CD4-positive, alpha-beta T cell (primary cell): Measurements from ENCODE around the gene ATP1A4. TPM values are rescaled to one million over a fixed set of nuclear protein-coding genes. Genes with fewer than 3 reads are reported as not detected.

Experiments
- ATAC-seq: fragments of 200-7000 bp; cut with Tn5 transposase; one replicate; pipeline ENCODE4 v1.10.0; 2022; ENCODE audit warnings: mild to moderate bottlenecking; ENCODE audit not compliant: poor library complexity
- CTCF ChIA-PET: fragments of 350-600 bp; sonication (Branson Sonifier 250); formaldehyde crosslinking; loops from one replicate; lab custom pipeline; 2021; ENCODE audit warnings: antibody characterized with exemption, inconsistent platforms; lab: Charles Lee
- POLR2A ChIA-PET: fragments of 350-600 bp; sonication (Branson Sonifier 250); formaldehyde crosslinking; loops from one replicate; lab custom pipeline; 2021; ENCODE audit warnings: antibody characterized with exemption, inconsistent platforms; lab: Charles Lee
- DNase-seq, 14 experiments: peaks; one replicate each; pipeline ENCODE4 v3.0.0-alpha.2; 2013 to 2020; ENCODE audit warnings: mixed read lengths in 2 of 14
- H3K27ac ChIP-seq, 2 donors: one replicate each; pipeline versions ENCODE4 v1.5.1 to v1.7.0; 2013; ENCODE audit warnings: low read length in 2 of 2, low read depth in 1 of 2, mild to moderate bottlenecking in 1 of 2
- H3K27me3 ChIP-seq, 2 experiments: 1 replicate in 1 of 2; 2 replicates in 1 of 2; pipeline versions ENCODE4 v1.6.1 to v1.7.0; 2013; ENCODE audit warnings: low read length in 2 of 2, control low read depth in 1 of 2, mild to moderate bottlenecking in 1 of 2, moderate library complexity in 1 of 2; ENCODE audit not compliant: insufficient read depth in 2 of 2, control insufficient read depth in 1 of 2
- H3K36me3 ChIP-seq: one replicate; pipeline ENCODE4 v1.6.1; 2013; ENCODE audit warnings: low read length, control low read depth; ENCODE audit not compliant: insufficient read depth
- H3K4me1 ChIP-seq: one replicate; pipeline ENCODE4 v1.6.1; 2013; ENCODE audit warnings: low read length, control low read depth; ENCODE audit not compliant: insufficient read depth
- H3K4me3 ChIP-seq: one replicate; pipeline ENCODE4 v1.5.1; 2013; ENCODE audit warnings: mild to moderate bottlenecking, low read length, moderate library complexity
- H3K9me3 ChIP-seq, 2 experiments: 1 replicate in 1 of 2; 2 replicates in 1 of 2; pipeline versions ENCODE4 v1.6.1 to v1.7.0; 2013; ENCODE audit warnings: low read length in 2 of 2, mild to moderate bottlenecking in 2 of 2, control low read depth in 1 of 2, moderate library complexity in 1 of 2; ENCODE audit not compliant: control insufficient read depth in 1 of 2, insufficient read depth in 1 of 2
- H3K27ac Mint-ChIP-seq: one replicate; pipeline ENCODE4 v1.8.0; 2020; ENCODE audit warnings: mixed read lengths
- H3K27me3 Mint-ChIP-seq: one replicate; pipeline ENCODE4 v1.8.0; 2021; ENCODE audit warnings: mixed read lengths
- H3K36me3 Mint-ChIP-seq: one replicate; pipeline ENCODE4 v1.8.0; 2021; ENCODE audit warnings: low read depth, mixed read lengths
- H3K4me1 Mint-ChIP-seq: one replicate; pipeline ENCODE4 v1.8.0; 2021; ENCODE audit warnings: low read depth, mixed read lengths
- H3K4me3 Mint-ChIP-seq: one replicate; pipeline ENCODE4 v1.8.0; 2020; ENCODE audit warnings: mild to moderate bottlenecking, mixed read lengths
- H3K9me3 Mint-ChIP-seq: one replicate; pipeline ENCODE4 v1.8.0; 2020; ENCODE audit warnings: mixed read lengths
- CTCF ChIP-seq: fragments of 200-600 bp; IDR thresholded peaks from one replicate; pipeline ENCODE4 v1.8.0; 2022; ENCODE audit warnings: antibody characterized with exemption, mild to moderate bottlenecking
- intact Hi-C, 2 experiments: fragments of 100-400 bp; cut with DNase I in 1 of 2; cut with micrococcal nuclease in 1 of 2; formaldehyde crosslinking; loops; one replicate each; pipeline versions ENCODE4 v1.15.1 to v1.9.0; 2023 to 2025; cut with DNase I, micrococcal nuclease
- total RNA-seq, 174 experiments: library from RNA in 2 of 174; stranded (reverse) in 2 of 174; gene quantifications; one replicate each; pipeline ENCODE4 v1.2.3 and lab custom pipeline; 2021 to 2026

Gene ATP1A4
- total RNA-seq, 2 experiments from 2014 or later: 0.22 TPM; not detected in 1

- no peak overlapping the region for H3K27ac ChIP-seq
- Mint-ChIP-seq H3K9me3 (no peaks in the 10 kb centered on the region), H3K27ac (no peak overlapping the region), H3K4me3 (no peak overlapping the region), H3K36me3 (no peaks in the 10 kb centered on the region), H3K27me3 (peaks cover 25% of the 10 kb centered on the region), H3K4me1 (no peaks in the 10 kb centered on the region)
- H3K4me1 ChIP-seq: no peaks in the 10 kb centered on the region
- ATAC-seq (no peak), DNase-seq (no peak)
- ChIA-PET CTCF (no interaction called here), POLR2A (no interaction called here)
- peaks cover 0 to 5% of the 10 kb centered on the region in 2 experiments for H3K27me3 ChIP-seq
- intact Hi-C loops: no loop called here
- no peaks in the 10 kb centered on the region for H3K9me3 ChIP-seq
- no peak overlapping the region for H3K4me3 ChIP-seq
- no peaks in the 10 kb centered on the region for H3K36me3 ChIP-seq
- TF ChIP-seq CTCF: no peak
Observed at GRCh38 chr1:160130939-160131338, 20.5 kb upstream of the ATP1A4 start.

- Mint-ChIP-seq H3K36me3 (no peaks in the 10 kb centered on the region), H3K4me3 (no peak overlapping the region), H3K9me3 (no peaks in the 10 kb centered on the region), H3K27me3 (peaks cover 25% of the 10 kb centered on the region), H3K4me1 (no peaks in the 10 kb centered on the region), H3K27ac (no peak overlapping the region)
- Histone ChIP-seq H3K4me3 (no peak overlapping the region), H3K27me3 (peaks cover 0 to 5% of the 10 kb centered on the region in 2 experiments), H3K36me3 (no peaks in the 10 kb centered on the region), H3K9me3 (no peaks in the 10 kb centered on the region), H3K4me1 (no peaks in the 10 kb centered on the region), H3K27ac (no peak overlapping the region)
- intact Hi-C loops: no loop called here
- ChIA-PET POLR2A (no interaction called here), CTCF (no interaction called here)
- DNase-seq (no peak), ATAC-seq (no peak)
- no peak for TF ChIP-seq CTCF
Observed at GRCh38 chr1:160131803-160132565, 19.4 kb upstream of the ATP1A4 start.

- TF ChIP-seq CTCF: no peak
- intact Hi-C loops: no loop called here
Observed at GRCh38 chr1:160133990-160134770, 17.2 kb upstream of the ATP1A4 start.

More at GRCh38 chr1:160133990-160134770, 17.2 kb upstream of the ATP1A4 start:
- ChIA-PET CTCF (no interaction called here), POLR2A (no interaction called here)
- Histone ChIP-seq H3K36me3 (no peaks in the 10 kb centered on the region), H3K27ac (no peak overlapping the region), H3K4me3 (no peak overlapping the region), H3K27me3 (peaks cover 0 to 5% of the 10 kb centered on the region in 2 experiments), H3K4me1 (no peaks in the 10 kb centered on the region), H3K9me3 (no peaks in the 10 kb centered on the region)
- peaks cover 25% of the 10 kb centered on the region for H3K27me3 Mint-ChIP-seq
- H3K4me1 Mint-ChIP-seq: no peaks in the 10 kb centered on the region
- DNase-seq (no peak), ATAC-seq (no peak)
- H3K27ac Mint-ChIP-seq: no peak overlapping the region
- no peaks in the 10 kb centered on the region for H3K9me3 Mint-ChIP-seq
- no peaks in the 10 kb centered on the region for H3K36me3 Mint-ChIP-seq
- H3K4me3 Mint-ChIP-seq: no peak overlapping the region
